ENCODE results near the gene DENND4A. TPM values are rescaled to one million over a fixed set of nuclear protein-coding genes. Genes with fewer than 3 reads are reported as not detected.
A peak's percentile ranks its signal among the peaks of the same experiment; 100 is the strongest.
"Not testable (repeated sequence)": the region's sequence is repeated elsewhere in the genome, so short reads cannot be mapped to it uniquely, and the experiment has no call there.

Gene DENND4A
- total RNA-seq, 2 experiments from 2014 or later, result 47.3 to 52.0 TPM

GRCh38 chr15:65812916-65813315 is 20.8 kb upstream of the DENND4A start:
- DNase-seq, result no peak
- Mint-ChIP-seq H3K4me1 (peaks cover 25% of the 10 kb centered on the region), H3K27me3 (peaks cover 1% of the 10 kb centered on the region), H3K9me3 (ENCODE audit: low read depth) (peaks cover 3% of the 10 kb centered on the region), H3K36me3 (peaks cover 10% of the 10 kb centered on the region), H3K27ac (no peak overlapping the region), H3K4me3 (no peak overlapping the region)
- ATAC-seq, result no peak
- CTCF ChIA-PET, result interaction anchor here (0.6 to 1.8 kb wide), 5 partner anchors 9 to 44 kb away, joined by 3 to 4 read pairs (median 3); no protein-coding TSS in a partner anchor

- H3K36me3 Mint-ChIP-seq, result peaks cover 12% of the 10 kb centered on the region
- DNase-seq (no peak), ATAC-seq (no peak)
- no peak overlapping the region for H3K27ac Mint-ChIP-seq
- H3K27me3 Mint-ChIP-seq, result no peaks in the 10 kb centered on the region
- H3K4me3 Mint-ChIP-seq, result no peak overlapping the region
- peaks cover 3% of the 10 kb centered on the region for H3K9me3 Mint-ChIP-seq (ENCODE audit: low read depth)
- CTCF ChIA-PET, result interaction anchor here (0.6 to 1.8 kb wide), 5 partner anchors 9 to 16 kb away, joined by 3 to 4 read pairs (median 3); no protein-coding TSS in a partner anchor
- H3K4me1 Mint-ChIP-seq, result peaks cover 26% of the 10 kb centered on the region
Observed at GRCh38 chr15:65812467-65812866, 20.4 kb upstream of the DENND4A start.

- no peak for DNase-seq
- peaks cover 3% of the 10 kb centered on the region for H3K9me3 Mint-ChIP-seq (ENCODE audit: low read depth)
- H3K36me3 Mint-ChIP-seq, result peaks cover 12% of the 10 kb centered on the region
- H3K27me3 Mint-ChIP-seq, result no peaks in the 10 kb centered on the region
- H3K4me3 Mint-ChIP-seq, result no peak overlapping the region
- CTCF ChIA-PET, result interaction anchor here (0.9 to 1.8 kb wide), 3 partner anchors 11 to 15 kb away, joined by 3 to 4 read pairs (median 4); no protein-coding TSS in a partner anchor
- ATAC-seq, result no peak
- no peak overlapping the region for H3K27ac Mint-ChIP-seq
- peaks cover 23% of the 10 kb centered on the region for H3K4me1 Mint-ChIP-seq
Observed at GRCh38 chr15:65811835-65812234, 19.7 kb upstream of the DENND4A start.

GRCh38 chr15:65811011-65811733 is 19.1 kb upstream of the DENND4A start:
- DNase-seq; H3K9me3 Mint-ChIP-seq (ENCODE audit: low read depth); ATAC-seq; H3K27me3 Mint-ChIP-seq; H3K27ac Mint-ChIP-seq; H3K4me3 Mint-ChIP-seq: not testable (repeated sequence)
- H3K36me3 Mint-ChIP-seq, result peaks cover 11% of the 10 kb centered on the region
- peaks cover 22% of the 10 kb centered on the region for H3K4me1 Mint-ChIP-seq
- CTCF ChIA-PET, result interaction anchor here (0.9 to 1.0 kb wide), 2 partner anchors 16 to 24 kb away, joined by 3 to 4 read pairs; no protein-coding TSS in a partner anchor

- no peaks in the 10 kb centered on the region for H3K9me3 Mint-ChIP-seq (ENCODE audit: low read depth)
Observed at GRCh38 chr15:65806397-65806796, 14.3 kb upstream of the DENND4A start.

GRCh38 chr15:65805019-65805745 is 13.1 kb upstream of the DENND4A start:
- Mint-ChIP-seq H3K27me3 (no peaks in the 10 kb centered on the region), H3K4me3 (peak overlapping the region; percentile 79), H3K36me3 (peaks cover 5% of the 10 kb centered on the region), H3K9me3 (ENCODE audit: low read depth) (no peaks in the 10 kb centered on the region), H3K4me1 (peaks cover 47% of the 10 kb centered on the region), H3K27ac (peak overlapping the region; percentile 80)
- CTCF ChIA-PET, result interaction anchor here (0.7 to 2.0 kb wide), 6 partner anchors 11 to 24 kb away, joined by 3 to 8 read pairs (median 4); no protein-coding TSS in a partner anchor
- ATAC-seq (peak; percentile 40), DNase-seq (no peak)

More at GRCh38 chr15:65806397-65806796, 14.3 kb upstream of the DENND4A start:
- CTCF ChIA-PET, result interaction anchor here (1.1 to 2.0 kb wide), 3 partner anchors 11 to 63 kb away, joined by 4 to 17 read pairs (median 6); partner anchors contain the start of gene RAB11A
- Mint-ChIP-seq H3K4me1 (peaks cover 40% of the 10 kb centered on the region), H3K27ac (peak overlapping the region; percentile 80), H3K27me3 (no peaks in the 10 kb centered on the region), H3K36me3 (peaks cover 5% of the 10 kb centered on the region), H3K4me3 (peak overlapping the region; percentile 79)
- DNase-seq, result no peak
- no peak for ATAC-seq

- H3K36me3 Mint-ChIP-seq, result peaks cover 4% of the 10 kb centered on the region
- CTCF ChIA-PET, result interaction anchor here (0.7 to 1.5 kb wide), 6 partner anchors 10 to 33 kb away, joined by 3 to 8 read pairs (median 4); no protein-coding TSS in a partner anchor
- ATAC-seq, result peak; percentile 16
- H3K27me3 Mint-ChIP-seq, result no peaks in the 10 kb centered on the region
- no peaks in the 10 kb centered on the region for H3K9me3 Mint-ChIP-seq (ENCODE audit: low read depth)
- DNase-seq, result no peak
- peak overlapping the region; percentile 80 for H3K27ac Mint-ChIP-seq
- peaks cover 45% of the 10 kb centered on the region for H3K4me1 Mint-ChIP-seq
- no peak overlapping the region for H3K4me3 Mint-ChIP-seq
Observed at GRCh38 chr15:65804252-65804931, 12.3 kb upstream of the DENND4A start.

GRCh38 chr15:65801229-65801805 is 9.2 kb upstream of the DENND4A start:
- no peak overlapping the region for H3K27ac Mint-ChIP-seq
- ATAC-seq, result no peak
- CTCF ChIA-PET, result interaction anchor here (1.5 to 1.8 kb wide), 2 partner anchors 9 to 18 kb away, joined by 3 to 6 read pairs; partner anchors contain the start of gene DENND4A
- H3K4me3 Mint-ChIP-seq, result no peak overlapping the region
- H3K9me3 Mint-ChIP-seq (ENCODE audit: low read depth), result no peaks in the 10 kb centered on the region
- no peaks in the 10 kb centered on the region for H3K27me3 Mint-ChIP-seq
- peaks cover 3% of the 10 kb centered on the region for H3K36me3 Mint-ChIP-seq
- peaks cover 57% of the 10 kb centered on the region for H3K4me1 Mint-ChIP-seq
- no peak for DNase-seq

- Mint-ChIP-seq H3K4me3 (no peak overlapping the region), H3K36me3 (peaks cover 6% of the 10 kb centered on the region), H3K27me3 (no peaks in the 10 kb centered on the region), H3K27ac (peak overlapping the region; percentile 76), H3K9me3 (ENCODE audit: low read depth) (no peaks in the 10 kb centered on the region), H3K4me1 (peaks cover 63% of the 10 kb centered on the region)
- CTCF ChIA-PET, result interaction anchor here (1.1 to 1.9 kb wide), 4 partner anchors 32 to 66 kb away, joined by 3 to 8 read pairs (median 4); no protein-coding TSS in a partner anchor
- ATAC-seq, result no peak
- DNase-seq, result no peak
Observed at GRCh38 chr15:65796610-65797078, 4.6 kb upstream of the DENND4A start.

GRCh38 chr15:65795663-65796216 is 3.6 kb upstream of the DENND4A start:
- H3K4me1 Mint-ChIP-seq, result peaks cover 55% of the 10 kb centered on the region
- no peak overlapping the region for H3K4me3 Mint-ChIP-seq
- H3K27ac Mint-ChIP-seq, result peak overlapping the region; percentile 76
- H3K9me3 Mint-ChIP-seq (ENCODE audit: low read depth), result no peaks in the 10 kb centered on the region
- no peaks in the 10 kb centered on the region for H3K27me3 Mint-ChIP-seq
- CTCF ChIA-PET, result interaction anchor here (1.1 to 1.9 kb wide), 4 partner anchors 29 to 67 kb away, joined by 3 to 8 read pairs (median 4); no protein-coding TSS in a partner anchor
- DNase-seq (no peak), ATAC-seq (no peak)
- peaks cover 8% of the 10 kb centered on the region for H3K36me3 Mint-ChIP-seq

GRCh38 chr15:65793818-65794104 is 1.7 kb upstream of the DENND4A start:
- peak overlapping the region; percentile 97 for H3K27ac Mint-ChIP-seq
- H3K36me3 Mint-ChIP-seq, result peaks cover 8% of the 10 kb centered on the region
- peaks cover 60% of the 10 kb centered on the region for H3K4me1 Mint-ChIP-seq

More at GRCh38 chr15:65793818-65794104, 1.7 kb upstream of the DENND4A start:
- peak overlapping the region; percentile 93 for H3K4me3 Mint-ChIP-seq
- ATAC-seq (no peak), DNase-seq (no peak)
- CTCF ChIA-PET, result interaction anchor here (1.1 to 6.6 kb wide), 9 partner anchors 11 to 42 kb away, joined by 3 to 48 read pairs (median 6); no protein-coding TSS in a partner anchor
- H3K27me3 Mint-ChIP-seq, result no peaks in the 10 kb centered on the region
- H3K9me3 Mint-ChIP-seq (ENCODE audit: low read depth), result no peaks in the 10 kb centered on the region

All from activated CD8-positive, alpha-beta memory T cell treated with anti-CD3 and anti-CD28 coated beads, Interleukin-2, amount 10 ng/mL, durations not matched to agents 7 days and 5 days (primary cell).